SK-N-SH (cell line): ENCODE results near the gene CSPG4.
A peak's percentile ranks its signal among the peaks of the same experiment; 100 is the strongest.

ENCODE experiments used
- CTCF ChIP-seq: fragments of 200-600 bp; sonication (generic); IDR thresholded peaks from 2 replicates; pipeline ENCODE4 v1.6.1; 2017; ENCODE audit warnings: antibody characterized with exemption, mild to moderate bottlenecking, moderate library complexity
- EP300 ChIP-seq, 2 experiments: IDR thresholded peaks; 2 replicates each; pipeline versions ENCODE4 v1.4.0 to v1.6.1; 2012; ENCODE audit warnings: borderline replicate concordance in 1 of 2, low read depth in 1 of 2, low read length in 1 of 2
- TF ChIP-seq, protein P1 (sequence below): IDR thresholded peaks from 2 replicates; pipeline ENCODE4 v1.4.0; 2012; ENCODE audit warnings: low read depth
- TF ChIP-seq, protein P2 (sequence below): IDR thresholded peaks from 2 replicates; pipeline ENCODE4 v1.4.0; 2012; ENCODE audit warnings: low read depth, borderline replicate concordance

DNA sequence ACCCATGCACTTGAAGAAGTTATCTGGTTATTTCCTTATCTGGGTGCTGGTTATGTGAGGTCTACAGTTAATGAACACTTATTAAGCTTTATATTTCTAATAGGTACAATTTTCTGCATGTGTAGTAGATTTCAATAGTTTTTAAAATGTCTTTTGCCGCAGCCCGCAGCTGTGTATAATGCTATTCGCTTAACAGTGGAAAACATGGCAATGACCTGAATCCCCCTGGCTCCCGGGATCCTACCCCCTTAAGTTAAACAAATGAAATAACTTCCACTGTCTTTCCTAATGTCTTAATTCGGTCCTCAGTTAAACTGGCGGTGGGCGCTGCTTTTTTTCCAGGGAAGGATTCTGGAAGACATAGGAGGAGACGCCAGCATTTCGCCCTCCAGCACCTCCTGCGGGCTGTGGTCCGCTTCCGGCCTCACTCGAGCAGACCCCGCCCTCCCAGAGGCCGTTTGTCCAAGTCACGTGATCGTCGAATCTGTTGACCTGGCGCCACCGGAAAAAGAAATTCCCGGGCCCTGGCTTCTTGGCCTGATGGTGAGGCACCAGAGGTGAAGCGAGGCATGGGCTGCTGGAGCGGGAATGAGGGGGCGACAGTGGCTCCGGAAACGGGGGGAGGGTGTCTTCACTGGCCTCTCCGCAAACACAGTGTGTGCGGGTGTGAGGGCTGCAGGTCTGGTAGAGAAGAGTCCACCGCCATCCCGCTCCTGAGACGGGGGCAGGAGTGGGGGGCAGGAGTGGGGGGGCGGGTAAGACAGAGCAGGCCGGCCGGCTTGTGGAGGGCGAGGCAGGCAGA is 45.6 kb upstream of the CSPG4 start:
- no peak; the same call in 1 of the 2 replicates for TF ChIP-seq CTCF
- TF ChIP-seq, protein P1, sequence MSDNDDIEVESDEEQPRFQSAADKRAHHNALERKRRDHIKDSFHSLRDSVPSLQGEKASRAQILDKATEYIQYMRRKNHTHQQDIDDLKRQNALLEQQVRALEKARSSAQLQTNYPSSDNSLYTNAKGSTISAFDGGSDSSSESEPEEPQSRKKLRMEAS: peak; percentile 80
- TF ChIP-seq EP300 (IDR thresholded peaks at IDR 0.05; ENCODE audit: borderline replicate concordance in 1 of 2, low read depth in 1 of 2, low read length in 1 of 2): no peak
- TF ChIP-seq, protein P2, sequence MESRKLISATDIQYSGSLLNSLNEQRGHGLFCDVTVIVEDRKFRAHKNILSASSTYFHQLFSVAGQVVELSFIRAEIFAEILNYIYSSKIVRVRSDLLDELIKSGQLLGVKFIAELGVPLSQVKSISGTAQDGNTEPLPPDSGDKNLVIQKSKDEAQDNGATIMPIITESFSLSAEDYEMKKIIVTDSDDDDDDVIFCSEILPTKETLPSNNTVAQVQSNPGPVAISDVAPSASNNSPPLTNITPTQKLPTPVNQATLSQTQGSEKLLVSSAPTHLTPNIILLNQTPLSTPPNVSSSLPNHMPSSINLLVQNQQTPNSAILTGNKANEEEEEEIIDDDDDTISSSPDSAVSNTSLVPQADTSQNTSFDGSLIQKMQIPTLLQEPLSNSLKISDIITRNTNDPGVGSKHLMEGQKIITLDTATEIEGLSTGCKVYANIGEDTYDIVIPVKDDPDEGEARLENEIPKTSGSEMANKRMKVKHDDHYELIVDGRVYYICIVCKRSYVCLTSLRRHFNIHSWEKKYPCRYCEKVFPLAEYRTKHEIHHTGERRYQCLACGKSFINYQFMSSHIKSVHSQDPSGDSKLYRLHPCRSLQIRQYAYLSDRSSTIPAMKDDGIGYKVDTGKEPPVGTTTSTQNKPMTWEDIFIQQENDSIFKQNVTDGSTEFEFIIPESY: no peak
